Muscle of back (tissue), 11 donors: ENCODE measurements around the gene ATG13. TPM values are rescaled to one million over a fixed set of nuclear protein-coding genes. Genes with fewer than 3 reads are reported as not detected.

Experiments used
- DNase-seq, 3 donors: peaks; one replicate each; pipeline versions ENCODE4 v3.0.0 to v3.0.0-alpha.2; 2013
- polyA plus RNA-seq, 10 donors: library from polyadenylated mRNA; unstranded; fragments of 120-200 nt; gene quantifications; one replicate each; pipeline ENCODE4 v1.2.1, GENCODE V29; 2013; ENCODE audit not compliant: insufficient read length in 10 of 10

Gene ATG13
- polyA plus RNA-seq, 10 donors, result 28.8 to 47.7 (median 34.6) TPM

GRCh38 chr11:46603704-46604308, 13.5 kb upstream of the ATG13 start:
- no peak for DNase-seq

- no peak for DNase-seq
These were observed 12.6 kb upstream of the ATG13 start for GRCh38 chr11:46604796-46605195.

- DNase-seq, result no peak
These were observed 9.8 kb upstream of the ATG13 start for GRCh38 chr11:46607516-46607915.

GRCh38 chr11:46609386-46609785, 8.0 kb upstream of the ATG13 start:
- no peak for DNase-seq

- DNase-seq, result no peak
These were observed 5.6 kb upstream of the ATG13 start for GRCh38 chr11:46611526-46612304.

- no peak for DNase-seq
These were observed 5.0 kb upstream of the ATG13 start for GRCh38 chr11:46612326-46612725.

- no peak for DNase-seq
These were observed 1.6 kb upstream of the ATG13 start for GRCh38 chr11:46615756-46616155.

- DNase-seq, result no peak
These were observed 711 bp upstream of the ATG13 start for GRCh38 chr11:46616551-46617133.

- DNase-seq, result no peak
These were observed 590 bp downstream of the ATG13 start for GRCh38 chr11:46617972-46618314.

- no peak for DNase-seq
These were observed 1.5 kb downstream of the ATG13 start for GRCh38 chr11:46618837-46619236.

GRCh38 chr11:46625406-46625805, 8.1 kb downstream of the ATG13 start:
- no peak for DNase-seq

GRCh38 chr11:46628961-46629360, 11.6 kb downstream of the ATG13 start:
- DNase-seq, result no peak

GRCh38 chr11:46630237-46630636, 12.9 kb downstream of the ATG13 start:
- DNase-seq, result no peak

GRCh38 chr11:46631676-46632075, 14.3 kb downstream of the ATG13 start:
- DNase-seq, result no peak

- no peak for DNase-seq
These were observed 15.1 kb downstream of the ATG13 start for GRCh38 chr11:46632502-46632901.

- DNase-seq, result no peak
These were observed 16.2 kb downstream of the ATG13 start for GRCh38 chr11:46633291-46634217.

- DNase-seq, result no peak
These were observed 18.3 kb downstream of the ATG13 start for GRCh38 chr11:46635557-46636139.

- DNase-seq, result no peak
These were observed 20.2 kb downstream of the ATG13 start for GRCh38 chr11:46637546-46637945.

- no peak for DNase-seq
These were observed 22.0 kb downstream of the ATG13 start for GRCh38 chr11:46639197-46639839.

GRCh38 chr11:46640036-46640788, 22.9 kb downstream of the ATG13 start:
- no peak for DNase-seq

GRCh38 chr11:46641639-46642038, 24.3 kb downstream of the ATG13 start:
- DNase-seq, result no peak
